IPS-11a (cell line): Measurements from ENCODE around the gene MAGI3.

Experiments used
- H3K4me3 ChIP-seq: one replicate; pipeline ENCODE4 v1.5.1; 2013; ENCODE audit warnings: low read depth, low read length, control low read depth

Gene MAGI3

DNA sequence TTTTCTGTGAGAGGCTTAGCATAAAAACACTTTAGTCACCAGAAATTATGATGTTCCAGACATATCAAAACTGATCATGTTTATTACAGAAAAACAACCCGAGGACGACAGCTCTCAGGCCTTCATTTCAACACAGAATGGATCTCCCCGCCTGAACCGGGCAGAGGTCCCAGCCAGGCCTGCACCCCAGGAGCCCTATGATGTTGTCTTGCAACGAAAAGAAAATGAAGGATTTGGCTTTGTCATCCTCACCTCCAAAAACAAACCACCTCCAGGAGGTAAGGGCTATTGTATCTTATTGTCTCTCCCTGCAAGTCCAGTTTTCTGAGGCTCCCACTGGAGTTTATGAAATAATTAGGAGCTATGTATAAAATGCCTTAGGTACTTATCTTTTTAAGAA is 263.4 kb downstream of the MAGI3 start:
- H3K4me3 ChIP-seq = no peak overlapping the region

DNA sequence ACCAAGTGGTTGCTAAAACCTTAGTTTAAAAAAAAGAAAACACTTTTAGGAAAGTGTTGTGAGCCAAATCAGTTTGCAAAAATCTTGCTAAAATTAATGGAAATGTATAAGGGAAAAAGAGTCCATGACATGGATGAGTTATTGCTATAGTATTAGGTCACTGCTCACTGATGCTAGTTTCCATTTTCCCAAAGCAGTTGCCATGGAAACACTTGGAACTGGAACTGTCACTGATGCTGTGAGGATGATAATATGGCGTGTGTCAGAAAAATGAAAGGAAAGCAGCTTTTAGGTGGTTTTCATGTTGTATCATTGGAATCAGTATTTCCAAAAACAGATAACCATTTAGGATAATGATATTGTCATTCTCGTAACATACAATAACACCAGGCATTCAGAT is 264.6 kb downstream of the MAGI3 start:
- no peak overlapping the region for H3K4me3 ChIP-seq

- H3K4me3 ChIP-seq = no peak overlapping the region
Observed at GRCh38 chr1:113657126-113657525, 266.8 kb downstream of the MAGI3 start.

- no peak overlapping the region for H3K4me3 ChIP-seq
Observed at GRCh38 chr1:113657556-113658063, 267.3 kb downstream of the MAGI3 start.

DNA sequence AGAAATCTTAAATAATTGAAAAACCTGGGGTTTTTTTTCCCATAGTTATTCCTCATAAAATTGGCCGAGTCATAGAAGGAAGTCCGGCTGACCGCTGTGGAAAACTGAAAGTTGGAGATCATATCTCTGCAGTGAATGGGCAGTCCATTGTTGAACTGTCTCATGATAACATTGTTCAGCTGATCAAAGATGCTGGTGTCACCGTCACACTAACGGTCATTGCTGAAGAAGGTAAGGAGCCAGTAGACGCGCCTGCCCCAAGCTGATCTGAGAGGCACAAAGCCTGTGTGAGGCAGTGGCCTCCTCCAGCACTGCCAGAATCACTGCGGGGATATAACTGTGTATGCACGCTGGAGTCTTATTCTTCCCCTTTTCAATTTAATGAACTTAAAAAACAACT is 268.7 kb downstream of the MAGI3 start:
- no peak overlapping the region for H3K4me3 ChIP-seq

DNA sequence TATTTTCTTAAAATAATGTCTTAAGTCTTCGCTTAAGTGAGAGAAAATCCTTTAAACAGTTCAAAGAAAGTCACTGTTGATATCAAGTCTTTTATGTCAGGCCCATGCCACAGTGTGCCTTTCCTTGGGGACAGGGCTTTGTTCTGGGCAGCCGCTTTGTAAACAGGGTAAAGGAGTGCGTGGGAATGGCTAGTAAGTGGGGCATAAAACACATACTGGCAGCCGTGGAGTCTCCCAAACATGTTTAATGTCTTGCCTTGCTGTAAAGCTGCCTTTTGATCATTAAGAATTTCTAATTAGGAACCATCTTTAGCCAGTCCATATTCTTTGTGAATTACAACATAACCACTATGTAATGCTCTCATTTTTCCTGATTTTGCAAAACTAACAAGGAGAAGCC is 269.2 kb downstream of the MAGI3 start:
- H3K4me3 ChIP-seq = no peak overlapping the region

- H3K4me3 ChIP-seq = no peak overlapping the region
Observed at GRCh38 chr1:113660088-113660487, 269.8 kb downstream of the MAGI3 start.

DNA sequence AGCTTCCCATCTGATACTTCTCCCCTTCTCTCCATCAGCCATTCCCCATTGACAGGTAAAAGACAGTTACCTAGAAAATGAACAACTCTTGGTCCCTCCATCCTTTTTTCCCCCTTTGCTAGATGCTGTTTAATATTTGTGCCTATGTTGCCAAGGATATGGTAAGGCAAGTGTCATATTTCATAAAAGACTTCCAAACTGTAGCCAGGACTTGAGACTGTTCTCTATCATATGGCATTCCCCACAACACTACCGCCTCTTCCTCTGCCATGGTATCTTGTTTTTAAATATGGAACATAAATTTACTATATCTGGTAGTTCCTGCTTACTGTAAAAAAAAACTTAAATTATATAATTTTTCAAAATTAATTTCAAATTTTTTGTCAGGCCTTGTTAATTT is 271.8 kb downstream of the MAGI3 start:
- no peak overlapping the region for H3K4me3 ChIP-seq

- H3K4me3 ChIP-seq = no peak overlapping the region
Observed at GRCh38 chr1:113663165-113663951, 273.0 kb downstream of the MAGI3 start.

GRCh38 chr1:113665071-113665470 is 274.8 kb downstream of the MAGI3 start:
- no peak overlapping the region for H3K4me3 ChIP-seq

- no peak overlapping the region for H3K4me3 ChIP-seq
Observed at GRCh38 chr1:113666126-113666525, 275.8 kb downstream of the MAGI3 start.

DNA sequence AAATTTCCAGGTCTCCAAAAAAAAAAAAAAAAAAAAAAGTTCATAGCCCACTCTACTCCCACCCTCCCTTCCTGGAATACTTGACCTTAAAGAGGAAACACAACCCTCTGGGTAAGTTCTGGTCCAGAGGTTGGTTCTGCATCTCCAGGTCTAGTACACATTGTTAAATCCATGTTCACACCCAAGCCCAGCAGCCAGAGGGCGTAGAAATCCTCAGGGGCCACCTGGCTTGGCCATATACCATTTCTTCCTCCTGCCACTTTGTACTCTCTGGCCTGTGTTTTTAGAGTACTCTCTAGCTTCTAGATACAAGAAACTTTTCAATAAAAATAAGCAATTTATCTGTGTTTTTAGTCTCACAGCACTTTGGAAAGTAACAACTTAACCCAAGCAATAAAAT is 279.7 kb downstream of the MAGI3 start:
- H3K4me3 ChIP-seq = no peak overlapping the region

- no peak overlapping the region for H3K4me3 ChIP-seq
Observed at GRCh38 chr1:113670650-113671049, 280.3 kb downstream of the MAGI3 start.

- no peak overlapping the region for H3K4me3 ChIP-seq
Observed at GRCh38 chr1:113672491-113672890, 282.2 kb downstream of the MAGI3 start.

GRCh38 chr1:113674591-113674990 is 284.3 kb downstream of the MAGI3 start:
- no peak overlapping the region for H3K4me3 ChIP-seq

GRCh38 chr1:113675302-113675701 is 285.0 kb downstream of the MAGI3 start:
- no peak overlapping the region for H3K4me3 ChIP-seq

DNA sequence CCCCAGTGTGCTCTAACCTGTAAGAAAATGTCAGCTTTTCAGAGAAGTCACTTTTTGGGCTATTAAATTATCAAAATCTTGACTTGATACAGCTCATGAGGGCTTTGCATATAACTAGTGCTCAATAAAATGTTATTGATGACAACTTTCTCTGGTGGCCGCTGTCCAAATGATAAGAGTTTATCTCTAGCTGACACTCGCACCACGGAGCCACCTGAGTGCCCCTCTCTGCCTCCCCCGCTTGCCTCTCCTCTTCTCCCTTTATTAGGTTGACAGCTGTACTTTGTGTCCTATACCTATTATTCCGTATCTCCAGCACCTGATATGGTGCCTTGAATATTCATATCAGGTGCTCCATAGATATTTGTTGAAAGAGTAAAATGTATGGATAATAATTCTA is 286.2 kb downstream of the MAGI3 start:
- H3K4me3 ChIP-seq = no peak overlapping the region

- no peak overlapping the region for H3K4me3 ChIP-seq
Observed at GRCh38 chr1:113677250-113678158, 287.2 kb downstream of the MAGI3 start.

- H3K4me3 ChIP-seq = no peak overlapping the region
Observed at GRCh38 chr1:113678159-113678469, 287.8 kb downstream of the MAGI3 start.

DNA sequence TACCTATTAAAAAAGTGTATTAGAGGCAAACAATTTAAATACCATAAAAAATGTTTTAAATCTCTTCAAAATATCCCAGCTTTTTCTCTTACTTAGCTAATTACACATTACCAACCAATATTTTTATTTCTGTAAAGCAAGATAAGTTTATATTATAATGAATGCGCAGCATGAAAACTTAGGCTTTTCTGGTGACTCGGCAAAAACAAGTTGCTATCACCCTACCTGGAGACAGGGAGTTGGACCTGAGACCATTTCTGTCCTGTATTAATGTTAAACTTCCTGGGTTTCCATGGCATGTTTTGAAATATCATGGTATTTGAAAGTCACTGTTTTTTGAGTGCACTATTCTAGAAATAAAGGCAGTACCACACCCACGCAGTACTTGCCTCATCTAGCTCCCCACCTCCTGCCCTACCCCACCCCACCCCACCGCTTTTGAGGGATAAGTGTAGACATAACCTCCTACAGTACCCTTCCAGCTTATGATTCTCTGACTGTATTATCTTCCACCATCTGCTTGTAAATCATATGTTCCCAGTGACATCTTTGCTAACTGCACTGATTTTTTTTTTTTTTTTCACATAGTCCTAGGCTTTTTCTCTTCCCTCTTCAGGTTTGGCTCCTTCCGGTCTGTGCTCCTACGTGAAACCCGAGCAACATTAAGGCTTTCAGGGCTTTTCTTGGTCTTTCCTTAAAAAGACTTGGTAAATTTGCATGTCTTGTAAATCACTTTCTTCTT is 291.5 kb downstream of the MAGI3 start:
- H3K4me3 ChIP-seq = no peak overlapping the region

DNA sequence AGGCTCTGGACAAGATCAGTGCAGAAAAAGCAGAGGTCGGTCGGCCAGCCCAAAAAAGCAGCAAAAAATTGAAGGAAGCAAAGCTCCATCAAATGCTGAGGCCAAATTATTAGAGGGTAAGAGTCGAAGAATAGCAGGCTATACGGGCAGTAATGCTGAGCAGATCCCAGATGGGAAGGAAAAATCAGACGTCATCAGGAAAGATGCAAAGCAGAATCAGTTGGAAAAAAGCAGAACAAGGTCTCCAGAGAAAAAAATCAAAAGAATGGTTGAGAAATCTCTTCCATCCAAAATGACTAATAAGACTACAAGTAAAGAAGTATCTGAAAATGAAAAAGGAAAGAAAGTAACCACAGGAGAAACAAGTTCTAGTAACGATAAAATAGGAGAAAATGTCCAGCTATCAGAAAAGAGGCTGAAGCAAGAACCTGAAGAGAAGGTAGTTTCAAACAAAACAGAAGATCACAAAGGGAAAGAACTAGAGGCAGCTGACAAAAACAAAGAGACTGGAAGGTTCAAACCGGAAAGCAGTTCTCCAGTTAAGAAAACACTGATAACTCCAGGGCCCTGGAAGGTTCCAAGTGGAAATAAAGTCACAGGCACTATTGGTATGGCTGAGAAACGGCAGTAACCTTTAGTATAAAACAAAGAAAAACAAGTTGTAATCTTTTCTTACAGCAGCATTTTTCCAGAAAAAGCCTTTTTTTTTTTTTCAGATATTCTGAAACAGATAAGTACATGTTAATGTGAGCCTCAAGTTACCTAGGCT is 293.3 kb downstream of the MAGI3 start:
- H3K4me3 ChIP-seq = no peak overlapping the region
